ENCODE data around the gene RSRC1.

GRCh38 chr3:158109295-158109803, 540 bp upstream of the RSRC1 start:
- TF ChIP-seq CTCF (IDR thresholded peaks at IDR 0.05; ENCODE audit: control extremely low read depth in 1 of 3, insufficient read depth in 1 of 3, low read depth in 1 of 3, low read length in 3 of 3): no peak
- TF ChIP-seq NRF1 (IDR thresholded peaks at IDR 0.05; ENCODE audit: low read depth, low read length): no peak
- no peak for TF ChIP-seq EZH2 (IDR thresholded peaks at IDR 0.05; ENCODE audit: low read depth, low read length, severe bottlenecking)
- TF ChIP-seq POU5F1 (IDR thresholded peaks at IDR 0.05; ENCODE audit: low read depth, low read length): no peak
- TF ChIP-seq SAP30 (IDR thresholded peaks at IDR 0.05; ENCODE audit: insufficient read depth, insufficient replicate concordance, low read length): no peak
- no peak for TF ChIP-seq USF2 (IDR thresholded peaks at IDR 0.05; ENCODE audit: low read length)
- TF ChIP-seq RAD21 (IDR thresholded peaks at IDR 0.05 in 1 of 2, conservative IDR thresholded peaks at IDR 0.05 in 1 of 2; ENCODE audit: low read depth in 2 of 2, low read length in 2 of 2): no peak
- TF ChIP-seq POLR2A (IDR thresholded peaks at IDR 0.05; ENCODE audit: control extremely low read depth in 1 of 2, low read depth in 2 of 2, low read length in 2 of 2): no peak
- no peak for TF ChIP-seq JUND (IDR thresholded peaks at IDR 0.05; ENCODE audit: low read length)
- TF ChIP-seq EGR1 (IDR thresholded peaks at IDR 0.05; ENCODE audit: borderline replicate concordance, low read depth, low read length): no peak
- no peak for TF ChIP-seq TCF12 (IDR thresholded peaks at IDR 0.05; ENCODE audit: low read depth, low read length)
- TF ChIP-seq POLR2AphosphoS5 (IDR thresholded peaks at IDR 0.05; ENCODE audit: low read depth, low read length): no peak

Measured in H1 (cell line).